HG02610 (cell line): ENCODE data around the gene HELZ.
"Not testable (repeated sequence)": the region's sequence is repeated elsewhere in the genome, so short reads cannot be mapped to it uniquely, and the experiment has no call there.

ENCODE experiments used
- ATAC-seq: cut with Tn5 transposase; IDR thresholded peaks from one replicate; pipeline ENCODE4 v1.9.1; 2021; ENCODE audit warnings: mild to moderate bottlenecking, moderate library complexity; ENCODE audit not compliant: unreplicated experiment

The HELZ gene

GRCh38 chr17:67123699-67124098, 121.3 kb downstream of the HELZ start:
- no peak for ATAC-seq

GRCh38 chr17:67121316-67121891, 123.6 kb downstream of the HELZ start:
- no peak for ATAC-seq

- ATAC-seq, result no peak
Measured at GRCh38 chr17:67119102-67119501, 125.9 kb downstream of the HELZ start.

- ATAC-seq, result no peak
Measured at GRCh38 chr17:67116045-67116575, 128.9 kb downstream of the HELZ start.

GRCh38 chr17:67115401-67115800, 129.6 kb downstream of the HELZ start:
- no peak for ATAC-seq

- ATAC-seq, result no peak
Measured at GRCh38 chr17:67113486-67113885, 131.5 kb downstream of the HELZ start.

- no peak for ATAC-seq
Measured at GRCh38 chr17:67111808-67112207, 133.2 kb downstream of the HELZ start.

GRCh38 chr17:67111327-67111726, 133.7 kb downstream of the HELZ start:
- ATAC-seq, result no peak

GRCh38 chr17:67110619-67111018, 134.4 kb downstream of the HELZ start:
- ATAC-seq, result no peak

GRCh38 chr17:67109111-67109510, 135.9 kb downstream of the HELZ start:
- no peak for ATAC-seq

GRCh38 chr17:67107811-67108775, 136.9 kb downstream of the HELZ start:
- ATAC-seq, result no peak

GRCh38 chr17:67107171-67107570, 137.8 kb downstream of the HELZ start:
- ATAC-seq, result no peak

- no peak for ATAC-seq
Measured at GRCh38 chr17:67105213-67105612, 139.8 kb downstream of the HELZ start.

- not testable (repeated sequence) for ATAC-seq
Measured at GRCh38 chr17:67104641-67105040, 140.4 kb downstream of the HELZ start.

- ATAC-seq, result no peak
Measured at GRCh38 chr17:67098006-67098405, 147.0 kb downstream of the HELZ start.

- ATAC-seq, result no peak
Measured at GRCh38 chr17:67096609-67097008, 148.4 kb downstream of the HELZ start.

GRCh38 chr17:67095803-67096202, 149.2 kb downstream of the HELZ start:
- ATAC-seq, result no peak

GRCh38 chr17:67095291-67095690, 149.7 kb downstream of the HELZ start:
- not testable (repeated sequence) for ATAC-seq

GRCh38 chr17:67093348-67093747, 151.6 kb downstream of the HELZ start:
- ATAC-seq, result no peak

- not testable (repeated sequence) for ATAC-seq
Measured at GRCh38 chr17:67092710-67093109, 152.3 kb downstream of the HELZ start.

GRCh38 chr17:67092291-67092690, 152.7 kb downstream of the HELZ start:
- no peak for ATAC-seq

GRCh38 chr17:67090341-67090740, 154.7 kb downstream of the HELZ start:
- ATAC-seq, result no peak
